Astrocyte (in vitro differentiated cells and primary cell): Measurements from ENCODE around the gene THRB.

Experiments used
- EZH2 ChIP-seq: IDR thresholded peaks from 2 replicates; pipeline ENCODE4 v1.6.1; 2012; ENCODE audit warnings: mild to moderate bottlenecking, low read length, inconsistent platforms; ENCODE audit not compliant: insufficient read depth
- TF ChIP-seq, protein P1 (sequence below): IDR thresholded peaks from 2 replicates; pipeline ENCODE4 v1.5.1; 2011; ENCODE audit warnings: low read depth, mild to moderate bottlenecking, inconsistent platforms, low read length, moderate library complexity; ENCODE audit not compliant: insufficient read depth

GRCh38 chr3:24299806-24300626 is 194.6 kb downstream of the THRB start:
- TF ChIP-seq, protein P1, sequence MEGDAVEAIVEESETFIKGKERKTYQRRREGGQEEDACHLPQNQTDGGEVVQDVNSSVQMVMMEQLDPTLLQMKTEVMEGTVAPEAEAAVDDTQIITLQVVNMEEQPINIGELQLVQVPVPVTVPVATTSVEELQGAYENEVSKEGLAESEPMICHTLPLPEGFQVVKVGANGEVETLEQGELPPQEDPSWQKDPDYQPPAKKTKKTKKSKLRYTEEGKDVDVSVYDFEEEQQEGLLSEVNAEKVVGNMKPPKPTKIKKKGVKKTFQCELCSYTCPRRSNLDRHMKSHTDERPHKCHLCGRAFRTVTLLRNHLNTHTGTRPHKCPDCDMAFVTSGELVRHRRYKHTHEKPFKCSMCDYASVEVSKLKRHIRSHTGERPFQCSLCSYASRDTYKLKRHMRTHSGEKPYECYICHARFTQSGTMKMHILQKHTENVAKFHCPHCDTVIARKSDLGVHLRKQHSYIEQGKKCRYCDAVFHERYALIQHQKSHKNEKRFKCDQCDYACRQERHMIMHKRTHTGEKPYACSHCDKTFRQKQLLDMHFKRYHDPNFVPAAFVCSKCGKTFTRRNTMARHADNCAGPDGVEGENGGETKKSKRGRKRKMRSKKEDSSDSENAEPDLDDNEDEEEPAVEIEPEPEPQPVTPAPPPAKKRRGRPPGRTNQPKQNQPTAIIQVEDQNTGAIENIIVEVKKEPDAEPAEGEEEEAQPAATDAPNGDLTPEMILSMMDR, result no peak
- no peak for TF ChIP-seq EZH2
